IPS-18a (cell line): Measurements from ENCODE around the gene LPCAT1.

Experiments used
- H3K27ac ChIP-seq: one replicate; pipeline ENCODE4 v1.5.1; 2013; ENCODE audit warnings: low read length
- H3K27me3 ChIP-seq: one replicate; pipeline ENCODE4 v1.6.1; 2013; ENCODE audit warnings: mild to moderate bottlenecking, low read length; ENCODE audit not compliant: control insufficient read depth, insufficient read depth
- H3K36me3 ChIP-seq: one replicate; pipeline ENCODE4 v1.6.1; 2013; ENCODE audit warnings: low read depth, low read length; ENCODE audit not compliant: control insufficient read depth
- H3K4me1 ChIP-seq: one replicate; pipeline ENCODE4 v1.6.1; 2013; ENCODE audit warnings: low read depth, low read length; ENCODE audit not compliant: control insufficient read depth
- H3K4me3 ChIP-seq: one replicate; pipeline ENCODE4 v1.5.1; 2013; ENCODE audit warnings: low read length
- H3K9ac ChIP-seq: one replicate; pipeline ENCODE4 v1.6.1; 2013; ENCODE audit warnings: mild to moderate bottlenecking, low read length, moderate library complexity
- H3K9me3 ChIP-seq: one replicate; pipeline ENCODE4 v1.6.1; 2013; ENCODE audit warnings: low read depth, low read length; ENCODE audit not compliant: control insufficient read depth

The LPCAT1 gene

GRCh38 chr5:1536322-1536845 is 12.6 kb upstream of the LPCAT1 start:
- Histone ChIP-seq H3K36me3 (no peaks in the 10 kb centered on the region), H3K27me3 (no peaks in the 10 kb centered on the region), H3K27ac (no peak overlapping the region), H3K4me1 (no peaks in the 10 kb centered on the region), H3K9ac (no peak overlapping the region), H3K4me3 (no peak overlapping the region), H3K9me3 (no peaks in the 10 kb centered on the region)

DNA sequence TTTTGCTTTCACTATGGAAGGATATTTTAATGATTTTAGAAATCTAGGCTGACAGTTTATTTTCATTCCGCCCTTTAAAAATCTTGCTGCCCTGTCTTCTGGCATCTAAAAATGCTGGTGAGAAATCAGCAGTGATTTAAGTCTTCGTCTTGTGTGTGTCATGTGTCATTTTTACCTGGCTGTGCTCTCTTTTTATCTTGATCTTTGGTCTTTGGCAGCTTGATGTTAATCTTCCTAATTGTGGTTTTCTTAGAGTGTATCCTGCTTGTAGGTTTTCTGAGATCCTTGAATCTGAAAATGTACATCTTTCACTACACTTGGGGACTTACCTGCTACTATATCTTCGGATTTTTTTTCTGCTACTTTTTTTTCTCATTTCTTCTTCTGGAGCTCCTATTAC is 11.9 kb upstream of the LPCAT1 start:
- Histone ChIP-seq H3K36me3 (no peaks in the 10 kb centered on the region), H3K9me3 (no peaks in the 10 kb centered on the region), H3K27me3 (no peaks in the 10 kb centered on the region), H3K4me1 (no peaks in the 10 kb centered on the region), H3K9ac (no peak overlapping the region), H3K27ac (no peak overlapping the region), H3K4me3 (no peak overlapping the region)

- Histone ChIP-seq H3K36me3 (no peaks in the 10 kb centered on the region), H3K27me3 (no peaks in the 10 kb centered on the region), H3K9me3 (no peaks in the 10 kb centered on the region), H3K9ac (no peak overlapping the region), H3K4me1 (no peaks in the 10 kb centered on the region), H3K27ac (no peak overlapping the region), H3K4me3 (no peak overlapping the region)
Observed at GRCh38 chr5:1532384-1532783, 8.6 kb upstream of the LPCAT1 start.

DNA sequence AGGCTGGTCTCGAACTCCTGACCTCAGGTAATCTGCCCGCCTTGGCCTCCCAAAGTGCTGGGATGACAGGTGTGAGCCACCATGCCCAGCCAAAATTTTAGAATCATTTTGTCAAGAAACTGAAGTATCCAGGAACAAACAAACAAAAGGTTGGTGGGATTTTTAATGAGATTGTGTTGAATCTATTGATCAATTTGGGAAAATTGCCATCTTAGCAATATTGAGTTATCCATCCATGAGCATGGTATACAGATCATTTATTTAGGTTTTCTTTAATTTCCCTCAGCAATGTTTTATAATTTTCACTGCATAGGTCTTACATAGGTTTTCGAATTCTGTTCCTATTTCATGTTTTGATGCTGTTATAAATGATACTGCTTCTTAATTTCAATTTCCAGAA is 5.7 kb upstream of the LPCAT1 start:
- no peaks in the 10 kb centered on the region for H3K9me3 ChIP-seq
- H3K36me3 ChIP-seq: no peaks in the 10 kb centered on the region
- no peak overlapping the region for H3K27ac ChIP-seq
- no peaks in the 10 kb centered on the region for H3K27me3 ChIP-seq
- peaks cover 2% of the 10 kb centered on the region for H3K4me1 ChIP-seq
- H3K4me3 ChIP-seq: no peak overlapping the region
- no peak overlapping the region for H3K9ac ChIP-seq

- no peaks in the 10 kb centered on the region for H3K9me3 ChIP-seq
- no peak overlapping the region for H3K27ac ChIP-seq
- H3K36me3 ChIP-seq: no peaks in the 10 kb centered on the region
- no peak overlapping the region for H3K9ac ChIP-seq
- H3K4me3 ChIP-seq: no peak overlapping the region
- peaks cover 4% of the 10 kb centered on the region for H3K4me1 ChIP-seq
- no peaks in the 10 kb centered on the region for H3K27me3 ChIP-seq
Observed at GRCh38 chr5:1527533-1528205, 3.9 kb upstream of the LPCAT1 start.

DNA sequence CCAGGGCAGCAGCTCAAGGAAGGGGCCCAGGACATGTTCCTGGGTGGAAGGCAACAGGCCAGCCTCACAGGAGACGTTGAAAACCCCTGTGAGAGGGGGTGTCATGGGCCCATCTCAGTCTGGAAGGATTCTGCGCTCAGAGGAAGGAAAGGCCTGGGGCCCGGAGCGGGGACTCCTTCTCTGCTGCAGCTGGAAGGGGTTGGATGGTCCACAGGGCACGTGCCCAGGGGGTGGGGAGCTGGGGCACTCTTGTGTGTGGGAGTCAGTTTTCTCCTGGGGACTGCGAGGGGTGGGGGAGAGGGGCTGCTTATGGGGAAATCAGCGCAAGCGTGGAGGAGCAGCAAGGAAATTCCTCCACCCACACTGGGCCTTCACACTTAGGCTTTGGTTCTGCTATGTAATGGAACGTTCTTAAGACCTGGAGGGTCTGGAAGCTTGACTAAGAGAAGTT is 2.9 kb upstream of the LPCAT1 start:
- Histone ChIP-seq H3K9ac (no peak overlapping the region), H3K27ac (no peak overlapping the region), H3K27me3 (no peaks in the 10 kb centered on the region), H3K4me1 (peaks cover 10% of the 10 kb centered on the region), H3K36me3 (no peaks in the 10 kb centered on the region), H3K4me3 (no peak overlapping the region), H3K9me3 (no peaks in the 10 kb centered on the region)

- Histone ChIP-seq H3K27ac (no peak overlapping the region), H3K9ac (no peak overlapping the region), H3K4me3 (no peak overlapping the region), H3K9me3 (no peaks in the 10 kb centered on the region), H3K36me3 (peaks cover under 1% of the 10 kb centered on the region), H3K27me3 (no peaks in the 10 kb centered on the region), H3K4me1 (peaks cover 15% of the 10 kb centered on the region)
Observed at GRCh38 chr5:1526190-1526631, 2.5 kb upstream of the LPCAT1 start.

- no peaks in the 10 kb centered on the region for H3K9me3 ChIP-seq
- H3K27ac ChIP-seq: no peak overlapping the region
- no peak overlapping the region for H3K4me3 ChIP-seq
- H3K4me1 ChIP-seq: peaks cover 18% of the 10 kb centered on the region
- H3K27me3 ChIP-seq: no peaks in the 10 kb centered on the region
- no peak overlapping the region for H3K9ac ChIP-seq
- H3K36me3 ChIP-seq: peaks cover 5% of the 10 kb centered on the region
Observed at GRCh38 chr5:1525624-1526189, 1.9 kb upstream of the LPCAT1 start.

DNA sequence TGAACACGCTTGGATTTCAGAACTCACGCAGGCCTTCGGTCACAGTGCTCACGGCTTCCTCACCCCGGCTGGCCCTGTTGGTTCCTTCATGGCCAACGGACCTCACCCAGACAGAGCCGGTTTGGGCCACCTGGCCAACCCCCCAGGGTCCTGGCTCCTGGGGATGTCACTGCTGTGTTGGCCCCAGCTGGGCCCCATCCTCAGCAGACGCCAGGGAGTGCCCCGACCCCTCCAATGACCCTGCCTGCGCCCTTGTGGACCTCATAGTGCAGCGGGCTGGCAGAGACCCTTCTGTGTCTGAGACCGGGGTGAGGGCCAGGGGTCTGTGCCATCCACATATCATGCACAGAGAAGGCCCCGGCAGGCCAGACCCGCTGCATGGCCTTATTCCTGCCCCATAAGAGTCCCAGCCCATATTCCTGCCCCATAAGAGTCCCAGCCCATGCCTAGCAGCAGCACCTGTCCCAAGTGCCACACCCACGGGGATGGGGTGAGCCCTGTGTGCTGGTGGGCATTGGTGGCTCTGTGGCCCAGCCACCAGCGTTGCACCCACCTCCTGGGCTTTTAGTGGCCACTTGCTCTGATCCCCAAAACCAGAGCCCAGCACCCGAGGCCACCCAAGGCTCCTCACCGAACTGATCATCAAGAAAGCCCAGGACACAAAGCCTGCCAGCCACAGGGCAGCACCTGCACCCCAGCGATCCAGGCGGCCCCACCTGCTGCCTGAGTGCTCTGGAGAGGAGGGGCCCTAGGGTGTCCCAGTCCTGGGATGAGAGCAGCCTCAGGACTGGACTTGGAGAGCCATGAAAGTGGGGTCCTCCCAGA is 1.3 kb upstream of the LPCAT1 start:
- Histone ChIP-seq H3K36me3 (peaks cover 5% of the 10 kb centered on the region), H3K27ac (no peak overlapping the region), H3K9ac (no peak overlapping the region), H3K27me3 (no peaks in the 10 kb centered on the region), H3K4me1 (peaks cover 18% of the 10 kb centered on the region), H3K9me3 (no peaks in the 10 kb centered on the region), H3K4me3 (no peak overlapping the region)

DNA sequence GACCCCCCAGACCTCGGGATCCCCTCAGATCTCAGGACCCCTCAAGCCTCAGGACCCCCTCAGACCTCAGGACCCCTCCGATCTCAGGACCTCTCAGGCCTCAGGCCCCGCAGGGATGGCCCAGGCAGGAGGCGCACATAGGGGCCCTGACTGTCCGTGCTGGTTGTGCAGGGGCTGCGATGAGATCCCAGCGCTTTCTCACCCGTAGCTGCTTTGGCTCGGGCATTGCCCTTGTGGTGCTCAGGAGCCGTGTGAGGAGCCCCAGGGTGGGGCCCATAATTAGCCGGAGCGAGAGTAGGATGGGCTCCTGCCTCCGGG is 680 bp upstream of the LPCAT1 start:
- no peaks in the 10 kb centered on the region for H3K9me3 ChIP-seq
- peak overlapping the region; percentile 45 for H3K9ac ChIP-seq
- no peak overlapping the region for H3K27ac ChIP-seq
- H3K4me1 ChIP-seq: peaks cover 18% of the 10 kb centered on the region
- H3K4me3 ChIP-seq: peak overlapping the region; percentile 44
- peaks cover 11% of the 10 kb centered on the region for H3K36me3 ChIP-seq
- H3K27me3 ChIP-seq: no peaks in the 10 kb centered on the region

- Histone ChIP-seq H3K4me3 (peak overlapping the region; percentile 76), H3K27ac (no peak overlapping the region), H3K4me1 (peaks cover 18% of the 10 kb centered on the region), H3K27me3 (no peaks in the 10 kb centered on the region), H3K9ac (no peak overlapping the region), H3K9me3 (no peaks in the 10 kb centered on the region), H3K36me3 (peaks cover 18% of the 10 kb centered on the region)
Observed at GRCh38 chr5:1523480-1523792, 324 bp downstream of the LPCAT1 start.
